GM12874 (cell line): Measurements from ENCODE around the gene MAST1.

Source experiments
- TF ChIP-seq, protein P1 (sequence below): IDR thresholded peaks from 2 replicates; pipeline ENCODE4 v1.5.1; 2011; ENCODE audit warnings: low read depth, mild to moderate bottlenecking, control low read depth, low read length, moderate library complexity; ENCODE audit not compliant: insufficient read depth

MAST1 gene

GRCh38 chr19:12833738-12834565 is 4.4 kb upstream of the MAST1 start:
- TF ChIP-seq, protein P1, sequence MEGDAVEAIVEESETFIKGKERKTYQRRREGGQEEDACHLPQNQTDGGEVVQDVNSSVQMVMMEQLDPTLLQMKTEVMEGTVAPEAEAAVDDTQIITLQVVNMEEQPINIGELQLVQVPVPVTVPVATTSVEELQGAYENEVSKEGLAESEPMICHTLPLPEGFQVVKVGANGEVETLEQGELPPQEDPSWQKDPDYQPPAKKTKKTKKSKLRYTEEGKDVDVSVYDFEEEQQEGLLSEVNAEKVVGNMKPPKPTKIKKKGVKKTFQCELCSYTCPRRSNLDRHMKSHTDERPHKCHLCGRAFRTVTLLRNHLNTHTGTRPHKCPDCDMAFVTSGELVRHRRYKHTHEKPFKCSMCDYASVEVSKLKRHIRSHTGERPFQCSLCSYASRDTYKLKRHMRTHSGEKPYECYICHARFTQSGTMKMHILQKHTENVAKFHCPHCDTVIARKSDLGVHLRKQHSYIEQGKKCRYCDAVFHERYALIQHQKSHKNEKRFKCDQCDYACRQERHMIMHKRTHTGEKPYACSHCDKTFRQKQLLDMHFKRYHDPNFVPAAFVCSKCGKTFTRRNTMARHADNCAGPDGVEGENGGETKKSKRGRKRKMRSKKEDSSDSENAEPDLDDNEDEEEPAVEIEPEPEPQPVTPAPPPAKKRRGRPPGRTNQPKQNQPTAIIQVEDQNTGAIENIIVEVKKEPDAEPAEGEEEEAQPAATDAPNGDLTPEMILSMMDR: no peak

- TF ChIP-seq, protein P1: no peak
These were observed 3.8 kb upstream of the MAST1 start, which contains the start of gene RTBDN for GRCh38 chr19:12834566-12834943. RTBDN (minus strand) TSS chr19:12834579; CDS start chr19:12829979, 4,600 bp downstream.

DNA sequence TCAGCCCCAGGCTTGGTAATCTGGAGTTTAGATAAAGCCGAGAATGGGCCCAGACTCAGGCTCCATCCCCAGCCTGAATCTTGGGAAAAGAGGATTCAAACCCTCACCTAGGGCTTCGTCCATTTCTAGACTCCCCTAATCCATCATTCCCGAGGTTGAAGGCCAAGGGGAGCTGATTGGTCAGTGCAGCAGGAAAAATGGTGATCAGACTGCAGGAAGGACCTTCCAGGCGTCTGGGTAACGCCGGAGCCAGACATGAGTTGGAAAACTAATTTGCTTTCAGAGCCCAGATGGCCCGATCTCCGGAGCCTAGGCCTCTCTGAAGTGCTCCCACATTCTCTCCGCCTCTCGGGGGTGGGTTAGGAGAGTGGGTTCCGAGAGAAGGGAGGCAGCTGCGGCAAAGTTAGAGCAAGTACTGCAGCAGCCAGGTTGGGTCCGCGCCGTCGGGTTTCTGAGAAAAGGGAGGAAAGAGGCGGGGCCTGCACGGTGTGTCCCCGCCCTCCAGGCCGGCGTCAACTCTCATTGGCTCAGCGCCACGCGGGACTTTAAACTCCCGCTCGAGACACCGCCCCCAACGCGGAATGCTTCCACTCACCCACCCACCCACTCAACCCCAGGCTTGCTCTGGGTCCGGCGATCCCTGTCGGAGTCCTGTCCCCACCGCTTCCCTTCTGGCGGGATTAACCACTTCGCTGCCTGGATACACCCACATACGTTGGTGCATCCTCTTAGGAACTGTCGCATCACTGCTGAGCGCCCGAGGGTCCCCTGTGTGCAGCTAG is 3.1 kb upstream of the MAST1 start:
- TF ChIP-seq, protein P1: no peak

DNA sequence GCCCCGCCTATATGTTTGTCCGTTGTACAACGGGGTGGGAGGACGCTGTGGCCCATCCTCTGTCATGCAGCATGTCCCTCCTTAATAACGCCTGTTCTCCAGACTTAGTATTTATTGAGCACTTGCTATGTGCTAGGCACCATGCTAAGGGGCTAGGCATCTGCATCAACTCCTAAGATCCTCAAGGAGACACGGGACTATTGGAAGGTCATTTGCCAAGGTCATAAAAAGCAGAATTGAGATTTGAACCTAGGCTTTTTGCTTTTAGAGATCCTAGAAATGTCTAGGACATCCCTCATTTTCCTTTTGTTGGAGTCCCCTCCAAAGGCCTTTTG is 1.8 kb upstream of the MAST1 start:
- TF ChIP-seq, protein P1: no peak

GRCh38 chr19:12837225-12837624 is 1.1 kb upstream of the MAST1 start:
- TF ChIP-seq, protein P1: no peak

DNA sequence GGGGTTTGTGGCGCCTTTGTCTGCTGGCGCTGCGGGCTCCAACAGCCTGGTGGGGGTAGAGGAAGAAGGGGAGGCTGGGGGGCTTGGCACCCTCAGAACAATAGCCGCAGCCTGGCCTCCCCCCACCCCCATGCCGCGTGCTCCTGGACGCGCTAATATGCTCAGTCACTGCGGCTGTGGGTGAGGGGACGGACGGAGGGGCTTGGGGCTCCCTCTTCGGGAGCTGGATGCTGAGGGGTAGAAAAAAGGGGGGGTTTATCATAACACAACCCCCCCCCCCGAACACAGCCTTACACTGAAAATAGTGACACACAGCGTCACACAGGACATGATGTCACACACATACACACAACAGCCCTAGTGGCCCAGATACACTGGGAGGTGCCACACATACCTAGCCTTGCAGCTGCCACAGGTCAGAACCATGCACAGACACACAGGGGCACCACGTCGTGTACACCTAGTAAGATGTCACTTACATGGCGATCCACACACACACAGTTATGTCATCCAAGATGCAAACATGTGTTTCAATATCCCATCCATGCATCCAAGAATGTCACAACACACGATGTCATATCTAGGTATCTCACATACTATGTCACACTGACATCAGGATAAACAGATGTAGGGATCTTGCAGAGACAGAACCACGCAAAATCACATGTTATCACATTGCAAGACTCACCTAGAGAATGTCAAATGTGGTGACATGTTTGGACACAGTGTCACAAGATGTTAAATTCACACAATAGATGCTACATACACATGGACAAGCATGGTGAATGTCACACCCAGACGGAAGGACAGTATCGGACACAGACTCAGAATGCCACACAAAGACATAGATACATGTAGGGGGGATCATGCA is 806 bp downstream of the MAST1 start:
- TF ChIP-seq, protein P1: no peak
